ENCODE results near the gene KDELR3. TPM values are rescaled to one million over a fixed set of nuclear protein-coding genes. Genes with fewer than 3 reads are reported as not detected.

The KDELR3 gene
- total RNA-seq, 1 experiment from 2014 or later = 33.1 TPM

GRCh38 chr22:38451404-38451803 is 16.5 kb upstream of the KDELR3 start:
- Histone ChIP-seq H4K20me1 (ENCODE audit: insufficient read depth) (no peaks in the 10 kb centered on the region), H3K4me3 (replicated peaks in 1 of 2; ENCODE audit: low read depth in 1 of 2, low read length in 2 of 2) (no peak overlapping the region), H3K36me3 (ENCODE audit: control insufficient read depth in 1 of 2, insufficient read depth in 2 of 2, low read length in 2 of 2) (no peaks in the 10 kb centered on the region), H2AFZ (ENCODE audit: low read depth, low read length, poor library complexity, severe bottlenecking) (no peak overlapping the region), H3K9me2 (ENCODE audit: insufficient read depth) (no peaks in the 10 kb centered on the region), H3K9me3 (ENCODE audit: control insufficient read depth in 1 of 2, insufficient read depth in 1 of 2, low read depth in 1 of 2, low read length in 2 of 2) (no peaks in the 10 kb centered on the region), H3K9ac (ENCODE audit: low read length) (no peak overlapping the region), H3K27me3 (ENCODE audit: insufficient read depth, low read length) (no peaks in the 10 kb centered on the region), H3K4me1 (ENCODE audit: control insufficient read depth in 1 of 2, insufficient read depth in 2 of 2, low read length in 2 of 2) (peaks cover 4 to 5% of the 10 kb centered on the region in 2 experiments), H3K79me2 (ENCODE audit: insufficient read depth, low read length) (no peaks in the 10 kb centered on the region), H3K4me2 (ENCODE audit: low read length) (no peak overlapping the region), H3K27ac (ENCODE audit: low read depth, low read length) (no peak overlapping the region)
- RAD21 ChIA-PET (ENCODE audit: low non-redundant PET in 1 of 2, low total read pairs in 2 of 2, uncharacterized antibody in 2 of 2, unreplicated experiment in 2 of 2) = no interaction called here
- intact Hi-C loops (cut with micrococcal nuclease) = no loop called here
- no peak for DNase-seq (ENCODE audit: low read depth, low spot score)
- no peak for TF ChIP-seq JUND (IDR thresholded peaks at IDR 0.05)
- no peak for TF ChIP-seq ATF3 (IDR thresholded peaks at IDR 0.05)
- no peak for TF ChIP-seq TCF7L2 (IDR thresholded peaks at IDR 0.05; ENCODE audit: borderline replicate concordance, extremely low read depth, insufficient read depth, insufficient read length)
- no peak for TF ChIP-seq POLR2AphosphoS5 (IDR thresholded peaks at IDR 0.05; ENCODE audit: low read depth, low read length)
- no peak for TF ChIP-seq ELF1 (IDR thresholded peaks at IDR 0.05; ENCODE audit: borderline replicate concordance, low read depth)
- no peak for TF ChIP-seq EGR1 (IDR thresholded peaks at IDR 0.05; ENCODE audit: low read depth)
- no peak for TF ChIP-seq CBX3 (IDR thresholded peaks at IDR 0.05; ENCODE audit: low read depth)
- TF ChIP-seq ZBTB33 (IDR thresholded peaks at IDR 0.05; ENCODE audit: extremely low read depth, insufficient replicate concordance, low read length) = no peak
- TF ChIP-seq REST (IDR thresholded peaks at IDR 0.05; ENCODE audit: low read depth) = no peak
- no peak for TF ChIP-seq SP1 (IDR thresholded peaks at IDR 0.05; ENCODE audit: low read depth)
- TF ChIP-seq CEBPB (IDR thresholded peaks at IDR 0.05; ENCODE audit: low read depth) = no peak
- TF ChIP-seq YY1 (IDR thresholded peaks at IDR 0.05; ENCODE audit: extremely low read depth, insufficient replicate concordance, low read depth, low read length) = no peak
- no peak for TF ChIP-seq EZH2phosphoT487 (IDR thresholded peaks at IDR 0.05; ENCODE audit: borderline replicate concordance)
- TF ChIP-seq FOSL1 (IDR thresholded peaks at IDR 0.05; ENCODE audit: low read depth) = no peak
- TF ChIP-seq POLR2A (IDR thresholded peaks at IDR 0.05; ENCODE audit: borderline replicate concordance, extremely low read depth, insufficient read depth, insufficient read length) = no peak
- no peak for TF ChIP-seq MAX (IDR thresholded peaks at IDR 0.05)
- no peak for TF ChIP-seq SIN3A (IDR thresholded peaks at IDR 0.05; ENCODE audit: low read depth)
- TF ChIP-seq ZFX (IDR thresholded peaks at IDR 0.05) = no peak
- TF ChIP-seq EZH2 (IDR thresholded peaks at IDR 0.05) = no peak
- ATAC-seq = no peak
- BruUV-seq (replicated peaks) = no TSS peak
- CTCF ChIA-PET = no interaction called here
- POLR2A ChIA-PET = no interaction called here

Measured in HCT116 (cell line).